Neutrophil (primary cell): ENCODE measurements around the gene DNAH17.

Experiments
- H3K27ac ChIP-seq: fragments of 200-600 bp; sonication (generic); 2 replicates; pipeline ENCODE4 v1.5.1; 2016; ENCODE audit warnings: mild to moderate bottlenecking, moderate library complexity
- H3K27me3 ChIP-seq: fragments of 200-600 bp; sonication (generic); 2 replicates; pipeline ENCODE4 v1.6.0; 2016; ENCODE audit warnings: mild to moderate bottlenecking
- H3K36me3 ChIP-seq: fragments of 200-600 bp; sonication (generic); 2 replicates; pipeline ENCODE4 v1.5.1; 2017
- H3K4me1 ChIP-seq, 2 experiments: fragments of 200-600 bp in 1 of 2; sonication (generic) in 1 of 2; 1 replicate in 1 of 2; 2 replicates in 1 of 2; pipeline versions ENCODE4 v1.5.1 to v1.6.1; 2013 to 2016; ENCODE audit warnings: low read depth in 1 of 2, low read length in 1 of 2, mild to moderate bottlenecking in 1 of 2, moderate library complexity in 1 of 2; ENCODE audit not compliant: control insufficient read depth in 1 of 2, insufficient read depth in 1 of 2
- H3K4me3 ChIP-seq, 2 experiments: fragments of 200-600 bp in 1 of 2; sonication (generic) in 1 of 2; 1 replicate in 1 of 2; 2 replicates in 1 of 2; pipeline ENCODE4 v1.5.1; 2013 to 2016; ENCODE audit warnings: low read depth in 1 of 2, low read length in 1 of 2, mild to moderate bottlenecking in 1 of 2, moderate library complexity in 1 of 2
- H3K9me3 ChIP-seq: fragments of 200-600 bp; sonication (generic); 2 replicates; pipeline ENCODE4 v1.5.1; 2016
- CTCF ChIP-seq: fragments of 200-600 bp; sonication (generic); IDR thresholded peaks from 2 replicates; pipeline ENCODE4 v1.5.1; 2016; ENCODE audit warnings: antibody characterized with exemption

DNAH17 gene

GRCh38 chr17:78460951-78461798 lies 116.0 kb downstream of the DNAH17 start:
- H3K4me1 ChIP-seq = no peaks in the 10 kb centered on the region
- H3K27me3 ChIP-seq = no peaks in the 10 kb centered on the region
- no peaks in the 10 kb centered on the region for H3K9me3 ChIP-seq
- H3K36me3 ChIP-seq = no peaks in the 10 kb centered on the region
- no peak overlapping the region for H3K27ac ChIP-seq
- no peak overlapping the region for H3K4me3 ChIP-seq
- TF ChIP-seq CTCF = no peak

GRCh38 chr17:78460176-78460675 lies 117.0 kb downstream of the DNAH17 start:
- Histone ChIP-seq H3K36me3 (no peaks in the 10 kb centered on the region), H3K27me3 (no peaks in the 10 kb centered on the region), H3K4me3 (no peak overlapping the region), H3K9me3 (no peaks in the 10 kb centered on the region), H3K27ac (no peak overlapping the region), H3K4me1 (no peaks in the 10 kb centered on the region)
- TF ChIP-seq CTCF = no peak

- Histone ChIP-seq H3K4me1 (no peaks in the 10 kb centered on the region), H3K4me3 (no peak overlapping the region), H3K27me3 (no peaks in the 10 kb centered on the region), H3K36me3 (no peaks in the 10 kb centered on the region), H3K27ac (no peak overlapping the region), H3K9me3 (no peaks in the 10 kb centered on the region)
- no peak for TF ChIP-seq CTCF
These were observed 117.5 kb downstream of the DNAH17 start for GRCh38 chr17:78459696-78460095.

- Histone ChIP-seq H3K36me3 (no peaks in the 10 kb centered on the region), H3K27me3 (no peaks in the 10 kb centered on the region), H3K4me3 (no peak overlapping the region), H3K9me3 (no peaks in the 10 kb centered on the region), H3K4me1 (no peaks in the 10 kb centered on the region), H3K27ac (no peak overlapping the region)
- TF ChIP-seq CTCF = no peak
These were observed 118.4 kb downstream of the DNAH17 start for GRCh38 chr17:78458736-78459335.

GRCh38 chr17:78458091-78458490 lies 119.1 kb downstream of the DNAH17 start:
- Histone ChIP-seq H3K4me3 (no peak overlapping the region), H3K4me1 (no peaks in the 10 kb centered on the region), H3K27ac (no peak overlapping the region), H3K36me3 (no peaks in the 10 kb centered on the region), H3K9me3 (no peaks in the 10 kb centered on the region), H3K27me3 (no peaks in the 10 kb centered on the region)
- no peak for TF ChIP-seq CTCF
